SK-N-SH treated with all-trans-retinoic acid at 6 μM for 48 hours (cell line): ENCODE data around the gene CTIF.

Source experiments
- ATAC-seq: fragments of 200-7000 bp; cut with Tn5 transposase; 3 replicates; pipeline ENCODE4 v1.9.1; 2020; ENCODE audit warnings: mild to moderate bottlenecking, moderate library complexity
- BACH2 ChIP-seq: fragments of 250-450 bp; sonication (Bioruptor Pico); IDR thresholded peaks from 2 replicates; pipeline ENCODE4 v1.9.0; 2021; ENCODE audit warnings: mild to moderate bottlenecking, borderline replicate concordance
- CSDC2 ChIP-seq: fragments of 250-450 bp; sonication (Bioruptor Pico); IDR thresholded peaks from 2 replicates; pipeline ENCODE4 v1.5.0; 2020; ENCODE audit warnings: mild to moderate bottlenecking, moderate library complexity
- ESRRG ChIP-seq: fragments of 250-450 bp; sonication (Bioruptor Pico); IDR thresholded peaks from 2 replicates; pipeline ENCODE4 v1.6.1; 2021; ENCODE audit warnings: mild to moderate bottlenecking
- GLIS3 ChIP-seq: fragments of 250-450 bp; sonication (Bioruptor Pico); IDR thresholded peaks from 2 replicates; pipeline ENCODE4 v1.5.0; 2020; ENCODE audit warnings: mild to moderate bottlenecking, moderate library complexity
- ISL1 ChIP-seq: fragments of 250-450 bp; sonication (Bioruptor Pico); IDR thresholded peaks from 2 replicates; pipeline ENCODE4 v2.1.2; 2022; ENCODE audit warnings: mild to moderate bottlenecking, moderate library complexity
- OSR1 ChIP-seq: fragments of 250-450 bp; sonication (Bioruptor Pico); IDR thresholded peaks from 2 replicates; pipeline ENCODE4 v1.8.0; 2022; ENCODE audit warnings: moderate library complexity, mild to moderate bottlenecking, inconsistent platforms
- PPARA ChIP-seq: fragments of 250-450 bp; sonication (Bioruptor Pico); IDR thresholded peaks from 2 replicates; pipeline ENCODE4 v1.5.0; 2020; ENCODE audit warnings: mild to moderate bottlenecking, borderline replicate concordance
- SNAI2 ChIP-seq: fragments of 250-450 bp; sonication (Bioruptor Pico); IDR thresholded peaks from 2 replicates; pipeline ENCODE4 v1.5.0; 2020; ENCODE audit warnings: mild to moderate bottlenecking, moderate library complexity
- TCF4 ChIP-seq: fragments of 250-450 bp; sonication (Bioruptor Pico); IDR thresholded peaks from 2 replicates; pipeline ENCODE4 v1.8.0; 2021; ENCODE audit warnings: mild to moderate bottlenecking, moderate library complexity, borderline replicate concordance
- TOX ChIP-seq: fragments of 250-450 bp; sonication (Bioruptor Pico); IDR thresholded peaks from 2 replicates; pipeline ENCODE4 v1.8.0; 2021; ENCODE audit warnings: mild to moderate bottlenecking, moderate library complexity, borderline replicate concordance
- ZC3H10 ChIP-seq: fragments of 250-450 bp; sonication (Bioruptor Pico); IDR thresholded peaks from 2 replicates; pipeline ENCODE4 v1.5.1; 2021; ENCODE audit warnings: mild to moderate bottlenecking, moderate library complexity
- ZFP30 ChIP-seq: fragments of 450-650 bp; formaldehyde crosslinking; IDR thresholded peaks from 2 replicates; pipeline ENCODE4 v1.5.0; 2022; ENCODE audit warnings: mild to moderate bottlenecking, moderate library complexity
- ZNF565 ChIP-seq: fragments of 450-650 bp; formaldehyde crosslinking; conservative IDR thresholded peaks from 2 replicates; pipeline ENCODE4 v1.5.0; 2020; ENCODE audit warnings: low read depth, mild to moderate bottlenecking, moderate library complexity
- ZNF70 ChIP-seq: fragments of 450-650 bp; formaldehyde crosslinking; IDR thresholded peaks from 2 replicates; pipeline ENCODE4 v1.5.0; 2020; ENCODE audit warnings: mild to moderate bottlenecking, moderate library complexity
- ZNF8 ChIP-seq: fragments of 450-650 bp; formaldehyde crosslinking; IDR thresholded peaks from 2 replicates; pipeline ENCODE4 v1.5.0; 2020; ENCODE audit warnings: mild to moderate bottlenecking, moderate library complexity
- TF ChIP-seq, protein P1 (sequence below): fragments of 250-450 bp; sonication (Bioruptor Pico); IDR thresholded peaks from 2 replicates; pipeline ENCODE4 v1.8.0; 2020; ENCODE audit warnings: mild to moderate bottlenecking, moderate library complexity, borderline replicate concordance
- TF ChIP-seq, protein P2 (sequence below): fragments of 250-450 bp; sonication (Bioruptor Pico); IDR thresholded peaks from 2 replicates; pipeline ENCODE4 v1.5.1; 2021; ENCODE audit warnings: mild to moderate bottlenecking, moderate library complexity
- TF ChIP-seq, protein P3 (sequence below): fragments of 250-450 bp; sonication (Bioruptor Pico); IDR thresholded peaks from 2 replicates; pipeline ENCODE4 v1.5.1; 2020; ENCODE audit warnings: low read depth, mild to moderate bottlenecking, moderate library complexity
- TF ChIP-seq, protein P4 (sequence below): fragments of 250-450 bp; sonication (Bioruptor Pico); IDR thresholded peaks from 2 replicates; pipeline ENCODE4 v1.8.0; 2021; ENCODE audit warnings: low read depth, mild to moderate bottlenecking, moderate library complexity, borderline replicate concordance

Gene CTIF

DNA sequence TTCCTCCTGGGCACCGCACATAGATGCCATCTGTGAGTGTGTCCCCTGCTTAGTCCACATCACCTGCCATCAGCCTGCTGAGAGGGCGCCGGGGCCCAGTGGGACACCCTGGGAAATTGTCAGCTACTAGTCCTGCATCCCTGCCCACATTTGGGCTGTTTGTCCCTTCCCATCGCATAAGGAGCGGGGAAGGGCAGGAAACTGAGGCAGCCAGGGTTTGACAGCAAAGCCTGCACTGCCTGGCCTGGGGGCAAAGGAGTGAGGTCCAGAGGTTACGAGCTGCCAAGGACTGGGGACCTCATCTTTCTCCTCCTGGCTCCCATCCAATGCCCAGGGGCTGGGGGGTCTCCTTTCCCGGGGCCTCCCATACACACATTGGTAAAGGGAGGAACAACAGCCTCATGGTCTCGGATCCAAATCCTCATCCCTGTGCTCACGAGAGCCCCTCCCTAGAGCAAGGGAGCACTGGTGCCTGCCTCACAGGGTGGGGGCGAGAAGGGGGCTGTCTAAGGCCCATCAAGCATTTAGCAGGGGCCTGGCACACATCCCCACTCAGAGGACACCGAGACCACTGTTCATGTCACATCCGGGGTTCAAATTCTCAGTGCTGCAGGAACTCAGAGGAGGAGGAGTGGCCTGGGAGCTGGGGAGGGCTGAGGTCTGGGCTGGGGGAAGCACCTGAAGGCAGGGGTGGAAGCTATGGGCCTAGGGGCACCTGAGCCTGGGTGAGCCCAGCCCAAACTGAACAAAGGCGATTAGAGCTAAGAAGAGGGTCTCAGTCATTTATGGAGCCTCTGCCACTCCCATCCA lies 298.2 kb downstream of the CTIF start:
- TF ChIP-seq, protein P1, sequence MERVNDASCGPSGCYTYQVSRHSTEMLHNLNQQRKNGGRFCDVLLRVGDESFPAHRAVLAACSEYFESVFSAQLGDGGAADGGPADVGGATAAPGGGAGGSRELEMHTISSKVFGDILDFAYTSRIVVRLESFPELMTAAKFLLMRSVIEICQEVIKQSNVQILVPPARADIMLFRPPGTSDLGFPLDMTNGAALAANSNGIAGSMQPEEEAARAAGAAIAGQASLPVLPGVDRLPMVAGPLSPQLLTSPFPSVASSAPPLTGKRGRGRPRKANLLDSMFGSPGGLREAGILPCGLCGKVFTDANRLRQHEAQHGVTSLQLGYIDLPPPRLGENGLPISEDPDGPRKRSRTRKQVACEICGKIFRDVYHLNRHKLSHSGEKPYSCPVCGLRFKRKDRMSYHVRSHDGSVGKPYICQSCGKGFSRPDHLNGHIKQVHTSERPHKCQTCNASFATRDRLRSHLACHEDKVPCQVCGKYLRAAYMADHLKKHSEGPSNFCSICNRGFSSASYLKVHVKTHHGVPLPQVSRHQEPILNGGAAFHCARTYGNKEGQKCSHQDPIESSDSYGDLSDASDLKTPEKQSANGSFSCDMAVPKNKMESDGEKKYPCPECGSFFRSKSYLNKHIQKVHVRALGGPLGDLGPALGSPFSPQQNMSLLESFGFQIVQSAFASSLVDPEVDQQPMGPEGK (CRISPR knock-in tag), result no peak
- TF ChIP-seq ESRRG (CRISPR knock-in tag), result no peak
- TF ChIP-seq CSDC2 (CRISPR knock-in tag), result no peak
- no peak for ATAC-seq

DNA sequence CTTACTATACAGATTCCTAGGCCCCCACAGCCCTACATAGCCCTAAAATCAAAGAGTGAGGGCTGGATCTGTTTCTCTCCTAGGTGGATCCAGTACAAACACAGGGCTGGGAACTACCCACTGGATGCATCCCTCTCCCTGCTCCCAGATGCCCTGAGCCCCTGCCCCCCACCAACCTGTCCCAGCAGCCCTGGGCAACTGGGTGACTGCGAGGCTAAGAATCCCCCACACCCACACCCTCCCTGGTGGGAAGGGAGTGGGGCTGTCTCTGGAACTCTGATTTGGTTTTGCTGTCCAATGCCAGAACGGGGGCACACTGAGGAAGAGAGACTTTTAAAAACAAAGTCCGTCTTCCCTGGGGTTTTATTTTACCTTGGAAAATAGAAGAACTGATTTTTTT lies 298.8 kb downstream of the CTIF start:
- TF ChIP-seq CSDC2 (CRISPR knock-in tag) (no peak), TOX (CRISPR knock-in tag) (no peak), ZNF8 (CRISPR knock-in tag) (no peak)
- ATAC-seq, result no peak

DNA sequence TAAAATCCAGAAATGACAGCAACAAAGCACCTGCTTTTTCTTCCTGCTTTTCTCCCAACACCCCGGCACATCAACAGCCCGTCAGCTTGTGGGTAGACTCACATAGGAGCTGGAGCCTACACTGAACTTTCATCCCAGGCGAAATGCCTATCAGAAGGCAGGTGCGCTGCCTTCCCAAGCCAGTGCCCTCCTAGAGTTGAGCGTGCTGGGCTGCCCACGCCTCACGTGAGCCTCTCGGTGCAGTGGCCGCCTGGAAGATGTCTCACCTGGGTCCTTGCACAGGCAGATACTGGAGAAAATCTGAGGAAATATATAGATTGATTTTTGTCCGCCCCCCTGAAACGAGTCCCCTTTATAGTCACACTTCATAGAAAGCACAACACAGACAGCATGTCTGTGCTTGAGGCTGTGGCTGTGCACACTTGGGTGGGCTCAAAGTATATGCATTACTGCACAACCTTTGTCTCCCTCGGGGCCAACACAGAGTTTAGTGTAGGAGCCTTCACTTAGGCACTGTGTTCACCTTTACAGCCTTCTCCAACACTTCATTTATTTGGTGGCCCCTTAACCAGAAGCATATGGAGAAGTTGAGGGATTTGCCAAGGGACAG lies 299.4 kb downstream of the CTIF start:
- no peak for ATAC-seq
- no peak for TF ChIP-seq ZNF565
- no peak for TF ChIP-seq ISL1 (CRISPR knock-in tag)
- no peak for TF ChIP-seq GLIS3 (CRISPR knock-in tag)
- TF ChIP-seq ZC3H10 (CRISPR knock-in tag), result no peak
- TF ChIP-seq CSDC2 (CRISPR knock-in tag), result no peak

DNA sequence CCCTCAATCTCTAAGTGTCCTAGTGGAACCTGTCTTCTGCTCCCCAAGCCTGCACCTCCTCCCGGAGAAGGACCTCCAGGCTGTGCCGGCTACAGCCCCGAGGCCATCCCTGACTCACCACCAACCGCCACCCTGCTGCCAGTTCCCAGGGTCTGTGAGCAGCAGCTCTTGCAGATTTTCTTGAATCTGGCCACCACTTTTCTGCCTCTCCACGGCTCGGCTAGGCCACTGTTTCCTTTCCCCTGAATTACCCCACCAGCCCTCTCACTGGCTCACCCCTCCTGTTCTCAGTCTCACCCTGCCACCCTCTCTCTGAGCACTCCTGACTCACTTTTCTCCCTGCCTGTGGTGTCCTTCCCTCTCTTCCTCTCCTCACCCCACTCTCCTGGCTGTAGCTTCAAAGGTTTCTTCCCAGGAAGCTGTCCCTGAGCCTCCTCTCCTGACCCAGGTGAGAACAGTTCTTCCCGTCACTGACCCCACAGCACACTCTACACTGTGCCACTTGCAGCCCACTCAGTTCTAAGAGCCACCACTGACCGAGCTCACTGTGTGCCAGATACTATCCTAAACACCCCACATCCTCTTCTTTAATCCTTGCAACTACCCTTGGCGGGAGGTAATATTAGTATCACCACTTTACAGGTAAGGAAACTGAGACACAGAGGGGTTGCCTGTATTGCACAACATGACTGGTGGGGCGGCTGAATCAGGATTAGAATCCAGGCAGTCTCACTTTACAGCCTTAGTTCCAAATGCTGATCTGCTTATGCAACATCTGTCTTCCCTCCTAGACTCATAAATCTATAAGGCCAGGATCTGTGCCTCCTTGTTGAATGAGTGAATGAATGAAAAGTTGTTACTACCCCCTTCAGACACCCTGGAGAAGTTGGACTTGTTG lies 300.3 kb downstream of the CTIF start:
- ATAC-seq, result peak; percentile 48
- TF ChIP-seq ZFP30 (CRISPR knock-in tag) (no peak), OSR1 (CRISPR knock-in tag) (no peak), ZC3H10 (CRISPR knock-in tag) (no peak), BACH2 (CRISPR knock-in tag) (no peak), CSDC2 (CRISPR knock-in tag) (no peak), PPARA (CRISPR knock-in tag) (no peak), ZNF565 (no peak), SNAI2 (CRISPR knock-in tag) (no peak), TCF4 (CRISPR knock-in tag) (no peak), ISL1 (CRISPR knock-in tag) (no peak), ZNF70 (CRISPR knock-in tag) (no peak)
- TF ChIP-seq, protein P2, sequence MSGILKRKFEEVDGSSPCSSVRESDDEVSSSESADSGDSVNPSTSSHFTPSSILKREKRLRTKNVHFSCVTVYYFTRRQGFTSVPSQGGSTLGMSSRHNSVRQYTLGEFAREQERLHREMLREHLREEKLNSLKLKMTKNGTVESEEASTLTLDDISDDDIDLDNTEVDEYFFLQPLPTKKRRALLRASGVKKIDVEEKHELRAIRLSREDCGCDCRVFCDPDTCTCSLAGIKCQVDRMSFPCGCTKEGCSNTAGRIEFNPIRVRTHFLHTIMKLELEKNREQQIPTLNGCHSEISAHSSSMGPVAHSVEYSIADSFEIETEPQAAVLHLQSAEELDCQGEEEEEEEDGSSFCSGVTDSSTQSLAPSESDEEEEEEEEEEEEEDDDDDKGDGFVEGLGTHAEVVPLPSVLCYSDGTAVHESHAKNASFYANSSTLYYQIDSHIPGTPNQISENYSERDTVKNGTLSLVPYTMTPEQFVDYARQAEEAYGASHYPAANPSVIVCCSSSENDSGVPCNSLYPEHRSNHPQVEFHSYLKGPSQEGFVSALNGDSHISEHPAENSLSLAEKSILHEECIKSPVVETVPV (CRISPR knock-in tag), result no peak
- TF ChIP-seq, protein P3, sequence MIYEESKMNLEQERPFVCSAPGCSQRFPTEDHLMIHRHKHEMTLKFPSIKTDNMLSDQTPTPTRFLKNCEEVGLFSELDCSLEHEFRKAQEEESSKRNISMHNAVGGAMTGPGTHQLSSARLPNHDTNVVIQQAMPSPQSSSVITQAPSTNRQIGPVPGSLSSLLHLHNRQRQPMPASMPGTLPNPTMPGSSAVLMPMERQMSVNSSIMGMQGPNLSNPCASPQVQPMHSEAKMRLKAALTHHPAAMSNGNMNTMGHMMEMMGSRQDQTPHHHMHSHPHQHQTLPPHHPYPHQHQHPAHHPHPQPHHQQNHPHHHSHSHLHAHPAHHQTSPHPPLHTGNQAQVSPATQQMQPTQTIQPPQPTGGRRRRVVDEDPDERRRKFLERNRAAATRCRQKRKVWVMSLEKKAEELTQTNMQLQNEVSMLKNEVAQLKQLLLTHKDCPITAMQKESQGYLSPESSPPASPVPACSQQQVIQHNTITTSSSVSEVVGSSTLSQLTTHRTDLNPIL, result no peak

DNA sequence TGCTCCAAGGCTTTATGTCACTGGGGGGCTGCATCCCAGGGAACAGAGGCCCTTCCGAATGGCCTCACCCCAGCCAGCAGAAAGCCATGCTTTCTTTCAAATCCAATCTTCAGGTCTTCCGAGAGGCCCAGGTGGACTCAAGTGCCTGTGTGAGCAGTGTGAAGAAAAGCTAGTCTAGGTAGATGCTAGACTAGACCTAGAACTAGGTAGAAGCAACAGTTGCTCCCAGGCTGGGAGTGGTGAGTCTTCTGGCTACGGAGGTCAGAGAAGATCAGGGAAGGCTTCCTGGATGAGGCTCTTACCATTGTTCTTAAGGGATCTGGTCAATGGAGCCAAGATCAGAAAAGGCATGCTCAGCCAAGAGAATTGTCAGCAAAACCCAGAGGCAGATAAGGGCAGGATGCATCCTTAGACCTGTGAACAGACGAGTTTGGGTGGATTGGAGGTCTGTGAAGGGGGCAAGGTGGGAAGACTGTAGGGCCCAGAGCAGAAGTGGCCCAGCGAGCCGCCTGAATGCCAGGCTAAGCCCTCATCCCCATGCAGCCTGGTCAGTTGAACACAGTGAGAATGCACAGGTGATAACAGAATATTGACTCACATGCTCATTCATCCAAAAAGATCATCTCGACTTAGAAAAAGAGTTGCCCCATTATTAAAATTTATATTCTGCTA lies 301.1 kb downstream of the CTIF start:
- TF ChIP-seq, protein P3, result no peak
- TF ChIP-seq, protein P2 (CRISPR knock-in tag), result no peak
- TF ChIP-seq, protein P4, sequence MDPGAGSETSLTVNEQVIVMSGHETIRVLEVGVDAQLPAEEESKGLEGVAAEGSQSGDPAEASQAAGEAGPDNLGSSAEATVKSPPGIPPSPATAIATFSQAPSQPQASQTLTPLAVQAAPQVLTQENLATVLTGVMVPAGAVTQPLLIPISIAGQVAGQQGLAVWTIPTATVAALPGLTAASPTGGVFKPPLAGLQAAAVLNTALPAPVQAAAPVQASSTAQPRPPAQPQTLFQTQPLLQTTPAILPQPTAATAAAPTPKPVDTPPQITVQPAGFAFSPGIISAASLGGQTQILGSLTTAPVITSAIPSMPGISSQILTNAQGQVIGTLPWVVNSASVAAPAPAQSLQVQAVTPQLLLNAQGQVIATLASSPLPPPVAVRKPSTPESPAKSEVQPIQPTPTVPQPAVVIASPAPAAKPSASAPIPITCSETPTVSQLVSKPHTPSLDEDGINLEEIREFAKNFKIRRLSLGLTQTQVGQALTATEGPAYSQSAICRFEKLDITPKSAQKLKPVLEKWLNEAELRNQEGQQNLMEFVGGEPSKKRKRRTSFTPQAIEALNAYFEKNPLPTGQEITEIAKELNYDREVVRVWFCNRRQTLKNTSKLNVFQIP (CRISPR knock-in tag), result no peak
- TF ChIP-seq PPARA (CRISPR knock-in tag) (no peak), ZNF70 (CRISPR knock-in tag) (no peak), ZFP30 (CRISPR knock-in tag) (no peak), GLIS3 (CRISPR knock-in tag) (no peak), OSR1 (CRISPR knock-in tag) (no peak)
- ATAC-seq, result no peak
